ENCODE results near the gene KCNQ1.

The KCNQ1 gene

GRCh38 chr11:2797121-2797711, 352.4 kb downstream of the KCNQ1 start:
- Histone ChIP-seq H3K79me2 (ENCODE audit: insufficient read depth, low read length) (no peaks in the 10 kb centered on the region), H3K27ac (ENCODE audit: low read depth, low read length) (no peak overlapping the region), H4K20me1 (ENCODE audit: low read depth, low read length) (no peaks in the 10 kb centered on the region), H3K9me2 (replicated peaks; ENCODE audit: insufficient read depth, low read length) (no peaks in the 10 kb centered on the region), H3K9ac (ENCODE audit: low read length) (no peak overlapping the region), H2AFZ (ENCODE audit: low read depth, low read length, severe bottlenecking) (no peak overlapping the region), H3K4me3 (ENCODE audit: insufficient read depth, low read length, poor library complexity, severe bottlenecking) (no peak overlapping the region), H3K9me3 (ENCODE audit: insufficient read depth, low read length) (no peaks in the 10 kb centered on the region), H3K27me3 (ENCODE audit: low read length) (no peaks in the 10 kb centered on the region), H3K36me3 (ENCODE audit: low read length) (no peaks in the 10 kb centered on the region), H3K4me2 (ENCODE audit: low read depth, low read length, poor library complexity, severe bottlenecking) (no peak overlapping the region), H3F3A (ENCODE audit: insufficient read depth) (no peaks in the 10 kb centered on the region)
- TF ChIP-seq, protein P1, sequence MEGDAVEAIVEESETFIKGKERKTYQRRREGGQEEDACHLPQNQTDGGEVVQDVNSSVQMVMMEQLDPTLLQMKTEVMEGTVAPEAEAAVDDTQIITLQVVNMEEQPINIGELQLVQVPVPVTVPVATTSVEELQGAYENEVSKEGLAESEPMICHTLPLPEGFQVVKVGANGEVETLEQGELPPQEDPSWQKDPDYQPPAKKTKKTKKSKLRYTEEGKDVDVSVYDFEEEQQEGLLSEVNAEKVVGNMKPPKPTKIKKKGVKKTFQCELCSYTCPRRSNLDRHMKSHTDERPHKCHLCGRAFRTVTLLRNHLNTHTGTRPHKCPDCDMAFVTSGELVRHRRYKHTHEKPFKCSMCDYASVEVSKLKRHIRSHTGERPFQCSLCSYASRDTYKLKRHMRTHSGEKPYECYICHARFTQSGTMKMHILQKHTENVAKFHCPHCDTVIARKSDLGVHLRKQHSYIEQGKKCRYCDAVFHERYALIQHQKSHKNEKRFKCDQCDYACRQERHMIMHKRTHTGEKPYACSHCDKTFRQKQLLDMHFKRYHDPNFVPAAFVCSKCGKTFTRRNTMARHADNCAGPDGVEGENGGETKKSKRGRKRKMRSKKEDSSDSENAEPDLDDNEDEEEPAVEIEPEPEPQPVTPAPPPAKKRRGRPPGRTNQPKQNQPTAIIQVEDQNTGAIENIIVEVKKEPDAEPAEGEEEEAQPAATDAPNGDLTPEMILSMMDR (IDR thresholded peaks at IDR 0.05; ENCODE audit: insufficient read depth, low read length, poor library complexity, severe bottlenecking): no peak
- no peak for TF ChIP-seq EZH2phosphoT487 (conservative IDR thresholded peaks at IDR 0.05; ENCODE audit: low read length)

GRCh38 chr11:2797741-2798361, 353.0 kb downstream of the KCNQ1 start:
- TF ChIP-seq, protein P1 (IDR thresholded peaks at IDR 0.05; ENCODE audit: insufficient read depth, low read length, poor library complexity, severe bottlenecking): no peak
- no peak for TF ChIP-seq EZH2phosphoT487 (conservative IDR thresholded peaks at IDR 0.05; ENCODE audit: low read length)
- no peaks in the 10 kb centered on the region for H3K36me3 ChIP-seq (ENCODE audit: low read length)

GRCh38 chr11:2798951-2799761, 354.3 kb downstream of the KCNQ1 start:
- Histone ChIP-seq H3K36me3 (ENCODE audit: low read length) (no peaks in the 10 kb centered on the region), H3K9me3 (ENCODE audit: insufficient read depth, low read length) (no peaks in the 10 kb centered on the region), H3K9ac (ENCODE audit: low read length) (no peak overlapping the region), H3K27me3 (ENCODE audit: low read length) (no peaks in the 10 kb centered on the region; the same call in 1 of the 2 replicates), H4K20me1 (ENCODE audit: low read depth, low read length) (no peaks in the 10 kb centered on the region), H3K9me2 (replicated peaks; ENCODE audit: insufficient read depth, low read length) (no peaks in the 10 kb centered on the region), H3K4me3 (ENCODE audit: insufficient read depth, low read length, poor library complexity, severe bottlenecking) (no peak overlapping the region), H3K4me2 (ENCODE audit: low read depth, low read length, poor library complexity, severe bottlenecking) (no peak overlapping the region), H3F3A (ENCODE audit: insufficient read depth) (no peaks in the 10 kb centered on the region), H3K27ac (ENCODE audit: low read depth, low read length) (no peak overlapping the region), H2AFZ (ENCODE audit: low read depth, low read length, severe bottlenecking) (no peak overlapping the region), H3K79me2 (ENCODE audit: insufficient read depth, low read length) (no peaks in the 10 kb centered on the region)
- TF ChIP-seq, protein P1 (IDR thresholded peaks at IDR 0.05; ENCODE audit: insufficient read depth, low read length, poor library complexity, severe bottlenecking): no peak
- no peak for TF ChIP-seq EZH2phosphoT487 (conservative IDR thresholded peaks at IDR 0.05; ENCODE audit: low read length)

More at GRCh38 chr11:2797741-2798361, 353.0 kb downstream of the KCNQ1 start:
- H3K9ac ChIP-seq (ENCODE audit: low read length): no peak overlapping the region
- H3K79me2 ChIP-seq (ENCODE audit: insufficient read depth, low read length): no peaks in the 10 kb centered on the region
- H3K4me3 ChIP-seq (ENCODE audit: insufficient read depth, low read length, poor library complexity, severe bottlenecking): no peak overlapping the region
- H3K9me3 ChIP-seq (ENCODE audit: insufficient read depth, low read length): no peaks in the 10 kb centered on the region
- no peaks in the 10 kb centered on the region for H4K20me1 ChIP-seq (ENCODE audit: low read depth, low read length)
- no peaks in the 10 kb centered on the region for H3K27me3 ChIP-seq (ENCODE audit: low read length)
- H3K4me2 ChIP-seq (ENCODE audit: low read depth, low read length, poor library complexity, severe bottlenecking): no peak overlapping the region
- no peak overlapping the region for H2AFZ ChIP-seq (ENCODE audit: low read depth, low read length, severe bottlenecking)
- no peaks in the 10 kb centered on the region for H3F3A ChIP-seq (ENCODE audit: insufficient read depth)
- H3K9me2 ChIP-seq (replicated peaks; ENCODE audit: insufficient read depth, low read length): no peaks in the 10 kb centered on the region
- no peak overlapping the region for H3K27ac ChIP-seq (ENCODE audit: low read depth, low read length)
